ENCODE data around the gene GPR139.

Gene GPR139

DNA sequence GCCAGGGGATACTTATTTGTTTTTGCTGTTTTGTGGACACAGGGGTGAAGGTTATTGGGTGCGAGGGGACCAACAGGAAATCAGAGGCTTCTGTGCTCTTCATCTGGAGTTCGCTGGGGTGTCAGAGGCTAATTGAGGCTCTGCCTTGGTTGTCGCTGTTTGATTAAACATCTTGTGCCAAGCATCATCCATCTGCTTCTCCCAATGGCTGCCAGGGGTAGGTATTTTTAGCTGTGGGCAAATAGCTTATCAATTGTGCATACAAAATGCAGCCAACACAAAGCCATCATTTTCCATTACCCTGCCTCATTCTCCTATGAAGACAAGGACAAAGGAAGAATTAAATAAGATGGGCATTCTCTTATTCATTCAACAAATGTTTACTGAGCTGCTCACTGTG is 27.8 kb downstream of the GPR139 start:
- H3K27me3 ChIP-seq (ENCODE audit: insufficient read depth, low read length, poor library complexity), result peaks cover 6% of the 10 kb centered on the region
- H3K4me2 ChIP-seq (ENCODE audit: insufficient read depth, low read length), result no peak overlapping the region
- no peak overlapping the region for H3K27ac ChIP-seq (ENCODE audit: low read length)
- no peak overlapping the region for H3K9ac ChIP-seq (ENCODE audit: low read depth, low read length)
- ATAC-seq (ENCODE audit: insufficient read depth, low read depth) (no peak), DNase-seq (no peak)
- no peaks in the 10 kb centered on the region for H3K9me3 ChIP-seq (ENCODE audit: insufficient read depth, low read length, severe bottlenecking)
- TF ChIP-seq EZH2 (IDR thresholded peaks at IDR 0.05; ENCODE audit: borderline replicate concordance, low read depth, low read length, severe bottlenecking), result no peak
- TF ChIP-seq, protein P1, sequence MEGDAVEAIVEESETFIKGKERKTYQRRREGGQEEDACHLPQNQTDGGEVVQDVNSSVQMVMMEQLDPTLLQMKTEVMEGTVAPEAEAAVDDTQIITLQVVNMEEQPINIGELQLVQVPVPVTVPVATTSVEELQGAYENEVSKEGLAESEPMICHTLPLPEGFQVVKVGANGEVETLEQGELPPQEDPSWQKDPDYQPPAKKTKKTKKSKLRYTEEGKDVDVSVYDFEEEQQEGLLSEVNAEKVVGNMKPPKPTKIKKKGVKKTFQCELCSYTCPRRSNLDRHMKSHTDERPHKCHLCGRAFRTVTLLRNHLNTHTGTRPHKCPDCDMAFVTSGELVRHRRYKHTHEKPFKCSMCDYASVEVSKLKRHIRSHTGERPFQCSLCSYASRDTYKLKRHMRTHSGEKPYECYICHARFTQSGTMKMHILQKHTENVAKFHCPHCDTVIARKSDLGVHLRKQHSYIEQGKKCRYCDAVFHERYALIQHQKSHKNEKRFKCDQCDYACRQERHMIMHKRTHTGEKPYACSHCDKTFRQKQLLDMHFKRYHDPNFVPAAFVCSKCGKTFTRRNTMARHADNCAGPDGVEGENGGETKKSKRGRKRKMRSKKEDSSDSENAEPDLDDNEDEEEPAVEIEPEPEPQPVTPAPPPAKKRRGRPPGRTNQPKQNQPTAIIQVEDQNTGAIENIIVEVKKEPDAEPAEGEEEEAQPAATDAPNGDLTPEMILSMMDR (IDR thresholded peaks at IDR 0.05; ENCODE audit: borderline replicate concordance, extremely low read depth, low read length, poor library complexity, severe bottlenecking), result no peak
- no peaks in the 10 kb centered on the region for H3K36me3 ChIP-seq (ENCODE audit: insufficient read depth, low read length)
- no peaks in the 10 kb centered on the region for H3K79me2 ChIP-seq (ENCODE audit: insufficient read depth, low read length)
- H3K4me3 ChIP-seq (ENCODE audit: low read depth in 1 of 2, low read length in 2 of 2), result no peak overlapping the region
- H4K20me1 ChIP-seq (ENCODE audit: insufficient read depth, low read length), result no peaks in the 10 kb centered on the region
- H2AFZ ChIP-seq (ENCODE audit: low read depth, low read length), result no peak overlapping the region
- no peaks in the 10 kb centered on the region for H3K4me1 ChIP-seq (ENCODE audit: insufficient read depth, low read length)

DNA sequence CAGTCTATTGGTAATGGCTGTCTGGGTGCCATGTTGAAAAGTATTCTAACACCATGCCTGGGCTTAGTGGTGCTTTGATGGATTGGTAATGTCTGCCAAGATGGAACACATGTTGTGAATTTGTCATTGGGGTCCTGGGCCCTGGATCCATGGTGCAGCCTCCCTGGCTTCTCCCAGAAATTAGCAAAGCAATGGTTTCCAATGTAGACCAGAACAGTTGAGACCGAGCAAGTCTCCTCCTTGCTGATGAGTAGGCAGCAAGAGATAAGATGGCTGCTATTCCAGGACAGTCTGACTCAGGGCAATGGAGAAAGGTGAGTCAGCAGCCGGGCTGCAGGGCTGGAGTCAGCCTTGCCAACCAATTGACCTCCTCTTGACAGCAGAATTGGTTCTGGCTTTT is 30.8 kb downstream of the GPR139 start:
- no peak overlapping the region for H3K27ac ChIP-seq (ENCODE audit: low read length)
- no peak overlapping the region for H2AFZ ChIP-seq (ENCODE audit: low read depth, low read length)
- H3K27me3 ChIP-seq (ENCODE audit: insufficient read depth, low read length, poor library complexity), result peaks cover 6% of the 10 kb centered on the region
- H3K4me1 ChIP-seq (ENCODE audit: insufficient read depth, low read length), result no peaks in the 10 kb centered on the region
- H3K4me2 ChIP-seq (ENCODE audit: insufficient read depth, low read length), result no peak overlapping the region
- H3K9ac ChIP-seq (ENCODE audit: low read depth, low read length), result no peak overlapping the region
- no peaks in the 10 kb centered on the region for H4K20me1 ChIP-seq (ENCODE audit: insufficient read depth, low read length)
- no peak for DNase-seq
- no peaks in the 10 kb centered on the region for H3K79me2 ChIP-seq (ENCODE audit: insufficient read depth, low read length)
- no peaks in the 10 kb centered on the region for H3K36me3 ChIP-seq (ENCODE audit: insufficient read depth, low read length)
- no peak overlapping the region for H3K4me3 ChIP-seq (ENCODE audit: low read depth in 1 of 2, low read length in 2 of 2)
- H3K9me3 ChIP-seq (ENCODE audit: insufficient read depth, low read length, severe bottlenecking), result no peaks in the 10 kb centered on the region
- TF ChIP-seq EZH2 (IDR thresholded peaks at IDR 0.05; ENCODE audit: borderline replicate concordance, low read depth, low read length, severe bottlenecking), result no peak
- no peak for ATAC-seq (ENCODE audit: insufficient read depth, low read depth)

DNA sequence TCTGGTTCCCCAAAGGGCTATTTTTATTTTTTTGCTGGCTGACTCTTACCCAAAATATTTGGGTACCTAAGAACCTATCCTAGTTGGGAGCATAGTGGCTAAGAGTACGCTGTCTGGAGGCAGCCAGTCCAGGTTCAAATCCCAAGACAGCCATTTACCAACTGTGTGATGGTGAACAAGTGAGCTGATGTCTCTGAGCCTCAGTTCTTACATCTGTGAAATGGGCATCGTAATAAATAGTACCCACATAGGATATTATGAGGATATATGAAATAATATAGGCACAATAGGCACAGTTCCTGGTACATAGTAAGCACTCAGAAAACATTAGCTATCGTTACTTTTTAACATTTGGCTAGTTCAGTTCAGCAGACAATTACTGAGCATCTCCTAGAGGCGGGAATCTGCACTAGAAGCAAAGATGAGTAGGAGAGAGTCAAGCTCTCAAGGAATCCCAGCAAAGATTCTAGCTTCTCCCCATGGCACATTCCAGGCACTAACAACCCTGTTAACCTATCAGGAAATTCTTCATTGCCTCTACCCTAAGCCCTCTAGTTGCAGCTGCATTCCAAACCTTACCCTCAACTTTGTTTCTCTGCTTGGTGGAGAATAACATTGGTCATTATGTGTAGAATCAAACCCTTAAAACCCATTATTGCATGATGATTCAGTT is 31.6 kb downstream of the GPR139 start:
- Histone ChIP-seq H3K79me2 (ENCODE audit: insufficient read depth, low read length) (no peaks in the 10 kb centered on the region), H3K36me3 (ENCODE audit: insufficient read depth, low read length) (no peaks in the 10 kb centered on the region), H3K27me3 (ENCODE audit: insufficient read depth, low read length, poor library complexity) (peaks cover 6% of the 10 kb centered on the region), H3K9me3 (ENCODE audit: insufficient read depth, low read length, severe bottlenecking) (no peaks in the 10 kb centered on the region), H3K4me3 (ENCODE audit: low read depth in 1 of 2, low read length in 2 of 2) (no peak overlapping the region), H3K27ac (ENCODE audit: low read length) (no peak overlapping the region), H3K4me1 (ENCODE audit: insufficient read depth, low read length) (no peaks in the 10 kb centered on the region), H3K9ac (ENCODE audit: low read depth, low read length) (no peak overlapping the region), H2AFZ (ENCODE audit: low read depth, low read length) (no peak overlapping the region), H4K20me1 (ENCODE audit: insufficient read depth, low read length) (no peaks in the 10 kb centered on the region), H3K4me2 (ENCODE audit: insufficient read depth, low read length) (no peak overlapping the region)
- no peak for DNase-seq
- no peak for TF ChIP-seq EZH2 (IDR thresholded peaks at IDR 0.05; ENCODE audit: borderline replicate concordance, low read depth, low read length, severe bottlenecking)
- TF ChIP-seq, protein P1 (IDR thresholded peaks at IDR 0.05; ENCODE audit: borderline replicate concordance, extremely low read depth, low read length, poor library complexity, severe bottlenecking), result no peak
- ATAC-seq (ENCODE audit: insufficient read depth, low read depth), result no peak

DNA sequence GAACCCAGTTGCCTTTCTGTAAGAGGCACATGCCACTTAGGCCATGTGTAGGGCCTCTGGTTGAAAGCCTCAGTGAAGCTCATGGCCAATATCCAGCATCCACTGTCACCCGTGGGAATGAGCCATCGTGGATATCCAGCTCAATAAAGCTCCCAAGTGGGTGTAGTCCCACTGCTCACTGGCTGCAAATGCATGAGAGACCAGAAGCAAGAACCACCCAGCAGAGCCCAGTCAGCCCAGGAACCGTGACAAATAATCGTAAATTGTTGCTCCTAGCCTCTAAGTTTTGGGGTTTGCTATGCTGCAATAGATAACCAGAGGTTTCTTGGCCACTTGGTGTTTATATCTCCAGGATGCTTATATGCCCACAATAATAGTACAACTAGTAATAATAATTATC is 33.7 kb downstream of the GPR139 start:
- no peaks in the 10 kb centered on the region for H3K36me3 ChIP-seq (ENCODE audit: insufficient read depth, low read length)
- H3K4me1 ChIP-seq (ENCODE audit: insufficient read depth, low read length), result no peaks in the 10 kb centered on the region
- H3K4me2 ChIP-seq (ENCODE audit: insufficient read depth, low read length), result no peak overlapping the region
- H3K79me2 ChIP-seq (ENCODE audit: insufficient read depth, low read length), result no peaks in the 10 kb centered on the region
- H3K9ac ChIP-seq (ENCODE audit: low read depth, low read length), result no peak overlapping the region
- no peak for ATAC-seq (ENCODE audit: insufficient read depth, low read depth)
- no peak overlapping the region for H3K27ac ChIP-seq (ENCODE audit: low read length)
- TF ChIP-seq, protein P1 (IDR thresholded peaks at IDR 0.05; ENCODE audit: borderline replicate concordance, extremely low read depth, low read length, poor library complexity, severe bottlenecking), result no peak
- no peak for TF ChIP-seq EZH2 (IDR thresholded peaks at IDR 0.05; ENCODE audit: borderline replicate concordance, low read depth, low read length, severe bottlenecking)
- H3K27me3 ChIP-seq (ENCODE audit: insufficient read depth, low read length, poor library complexity), result peaks cover 6% of the 10 kb centered on the region
- H3K9me3 ChIP-seq (ENCODE audit: insufficient read depth, low read length, severe bottlenecking), result peaks cover 6% of the 10 kb centered on the region
- H3K4me3 ChIP-seq (ENCODE audit: low read depth in 1 of 2, low read length in 2 of 2), result no peak overlapping the region
- H4K20me1 ChIP-seq (ENCODE audit: insufficient read depth, low read length), result no peaks in the 10 kb centered on the region
- no peak overlapping the region for H2AFZ ChIP-seq (ENCODE audit: low read depth, low read length)
- no peak for DNase-seq
